Measurements from ENCODE around the gene PRKD1.

DNA sequence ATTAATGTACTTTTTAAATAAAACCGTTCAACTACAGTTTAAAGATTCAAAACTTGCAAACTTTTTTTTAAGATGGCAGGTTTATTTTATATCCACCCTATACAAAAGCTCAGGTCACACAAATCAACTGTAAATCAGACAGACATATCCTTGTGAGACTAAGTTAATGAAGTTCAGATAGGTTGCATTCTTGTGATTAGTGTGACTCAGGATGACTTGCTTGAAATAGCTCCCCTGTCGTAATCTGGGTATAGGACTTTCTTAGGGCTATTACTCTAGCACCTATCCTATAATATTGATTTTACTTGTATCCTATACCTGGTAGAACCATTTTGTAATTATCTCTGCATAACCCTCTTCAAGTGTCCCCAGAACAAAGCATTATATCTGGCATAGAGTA lies 9.5 kb upstream of the PRKD1 start:
- TF ChIP-seq POLR2AphosphoS5 (IDR thresholded peaks at IDR 0.05; ENCODE audit: insufficient read depth in 1 of 2, low read depth in 1 of 2) (no peak), CTCF (IDR thresholded peaks at IDR 0.05) (no peak), POLR2A (IDR thresholded peaks at IDR 0.05) (no peak)
